Measurements from ENCODE around the gene CACTIN.
A peak's percentile ranks its signal among the peaks of the same experiment; 100 is the strongest.

Gene CACTIN

GRCh38 chr19:3665681-3666544 is 39.3 kb upstream of the CACTIN start:
- Histone ChIP-seq H3K27me3 (ENCODE audit: insufficient read depth, low read depth, severe bottlenecking) (no peaks in the 10 kb centered on the region), H3K4me3 (ENCODE audit: low read depth, low read length) (no peak overlapping the region), H3K36me3 (peaks cover 62% of the 10 kb centered on the region), H3K27ac (peak overlapping the region; percentile 14; the same call in 1 of the 2 replicates), H3K9me3 (ENCODE audit: severe bottlenecking) (no peaks in the 10 kb centered on the region)
- peak; percentile 90 for TF ChIP-seq CTCF (IDR thresholded peaks at IDR 0.05; ENCODE audit: low read depth, low read length)
- peak; percentile 67 for DNase-seq

GRCh38 chr19:3664879-3665642 is 38.5 kb upstream of the CACTIN start:
- no peak for TF ChIP-seq CTCF (IDR thresholded peaks at IDR 0.05; ENCODE audit: low read depth, low read length)
- DNase-seq, result no peak
- Histone ChIP-seq H3K4me3 (ENCODE audit: low read depth, low read length) (no peak overlapping the region), H3K27me3 (ENCODE audit: insufficient read depth, low read depth, severe bottlenecking) (no peaks in the 10 kb centered on the region), H3K9me3 (ENCODE audit: severe bottlenecking) (no peaks in the 10 kb centered on the region), H3K36me3 (peaks cover 70% of the 10 kb centered on the region), H3K27ac (no peak overlapping the region)

GRCh38 chr19:3663838-3664237 is 37.2 kb upstream of the CACTIN start:
- TF ChIP-seq CTCF (IDR thresholded peaks at IDR 0.05; ENCODE audit: low read depth, low read length), result no peak
- Histone ChIP-seq H3K27ac (no peak overlapping the region), H3K4me3 (ENCODE audit: low read depth, low read length) (no peak overlapping the region), H3K27me3 (ENCODE audit: insufficient read depth, low read depth, severe bottlenecking) (no peaks in the 10 kb centered on the region), H3K36me3 (peaks cover 83% of the 10 kb centered on the region), H3K9me3 (ENCODE audit: severe bottlenecking) (no peaks in the 10 kb centered on the region)
- DNase-seq, result no peak

- Histone ChIP-seq H3K9me3 (ENCODE audit: severe bottlenecking) (no peaks in the 10 kb centered on the region), H3K27me3 (ENCODE audit: insufficient read depth, low read depth, severe bottlenecking) (no peaks in the 10 kb centered on the region), H3K27ac (no peak overlapping the region), H3K4me3 (ENCODE audit: low read depth, low read length) (no peak overlapping the region), H3K36me3 (peaks cover 96% of the 10 kb centered on the region)
- no peak for TF ChIP-seq CTCF (IDR thresholded peaks at IDR 0.05; ENCODE audit: low read depth, low read length)
- DNase-seq, result no peak
Observed at GRCh38 chr19:3661284-3662238, 35.0 kb upstream of the CACTIN start.

GRCh38 chr19:3660493-3661219 is 34.1 kb upstream of the CACTIN start:
- H3K9me3 ChIP-seq (ENCODE audit: severe bottlenecking), result no peaks in the 10 kb centered on the region

More at GRCh38 chr19:3660493-3661219, 34.1 kb upstream of the CACTIN start:
- Histone ChIP-seq H3K36me3 (peaks cover 97% of the 10 kb centered on the region), H3K4me3 (ENCODE audit: low read depth, low read length) (no peak overlapping the region), H3K27me3 (ENCODE audit: insufficient read depth, low read depth, severe bottlenecking) (no peaks in the 10 kb centered on the region), H3K27ac (peak overlapping the region; percentile 17; the same call in 1 of the 2 replicates)
- TF ChIP-seq CTCF (IDR thresholded peaks at IDR 0.05; ENCODE audit: low read depth, low read length), result no peak
- no peak for DNase-seq
